H1 (cell line): Measurements from ENCODE around the gene PTPMT1. TPM values are rescaled to one million over a fixed set of nuclear protein-coding genes. Genes with fewer than 3 reads are reported as not detected.

Experiments used
- CTCF ChIA-PET: fragments of 300-600 bp; sonication (Branson Sonifier 250); formaldehyde crosslinking; loops from one replicate; lab custom pipeline; 2021; ENCODE audit not compliant: partially characterized antibody; lab: Charles Lee
- POLR2A ChIA-PET: fragments of 300-600 bp; sonication (Branson Sonifier 250); formaldehyde crosslinking; loops from one replicate; lab custom pipeline; 2021; ENCODE audit warnings: inconsistent platforms; ENCODE audit not compliant: partially characterized antibody; lab: Charles Lee
- DNase-seq, 2 experiments: peaks; one replicate each; pipeline versions ENCODE4 v3.0.0 to v3.0.0-alpha.2; 2010 to 2022; ENCODE audit warnings: low spot score in 2 of 2, low read depth in 1 of 2, mixed read lengths in 1 of 2
- FAIRE-seq: peaks from 2 replicates; lab custom pipeline; 2011; peaks lifted over from hg19 to GRCh38; lab: Jason Lieb, UNC
- H2AFZ ChIP-seq: 2 replicates; pipeline ENCODE4 v1.8.1; 2012; ENCODE audit warnings: low read length, inconsistent platforms
- H2AK5ac ChIP-seq: 2 replicates; pipeline ENCODE4 v1.6.1; 2013; ENCODE audit warnings: low read depth, low read length
- H2BK120ac ChIP-seq: replicated peaks from 2 replicates; pipeline ENCODE3; 2013; ENCODE audit warnings: low read depth, low read length, inconsistent platforms
- H2BK12ac ChIP-seq: 2 replicates; pipeline ENCODE4 v1.6.1; 2013; ENCODE audit warnings: low read depth, low read length
- H2BK15ac ChIP-seq: 2 replicates; pipeline ENCODE4 v1.6.1; 2013; ENCODE audit warnings: low read length
- H2BK20ac ChIP-seq: 2 replicates; pipeline ENCODE4 v1.6.1; 2013; ENCODE audit warnings: low read length
- H2BK5ac ChIP-seq: 2 replicates; pipeline ENCODE4 v1.6.1; 2013; ENCODE audit warnings: low read depth, low read length
- H3K14ac ChIP-seq: 2 replicates; pipeline ENCODE4 v1.6.1; 2013; ENCODE audit warnings: inconsistent platforms; ENCODE audit not compliant: insufficient read length
- H3K18ac ChIP-seq: 2 replicates; pipeline ENCODE4 v1.6.1; 2013; ENCODE audit warnings: low read length; ENCODE audit errors: extremely low read depth
- H3K23ac ChIP-seq: 2 replicates; pipeline ENCODE4 v1.6.1; 2013; ENCODE audit warnings: inconsistent platforms; ENCODE audit not compliant: insufficient read length
- H3K23me2 ChIP-seq: 2 replicates; pipeline ENCODE4 v1.6.1; 2013; ENCODE audit warnings: low read depth, low read length
- H3K27ac ChIP-seq: 2 replicates; pipeline ENCODE4 v1.6.1; 2011; ENCODE audit warnings: low read depth, low read length, inconsistent platforms
- H3K27me3 ChIP-seq, 4 experiments: replicated peaks in 1 of 4; 1 replicate in 1 of 4; 2 replicates in 3 of 4; pipeline versions ENCODE4 v1.6.1 to v1.8.1; 2011 to 2013; ENCODE audit warnings: low read length in 3 of 4, mild to moderate bottlenecking in 3 of 4, inconsistent platforms in 2 of 4, mixed read lengths in 2 of 4, moderate library complexity in 1 of 4; ENCODE audit not compliant: control insufficient read depth in 3 of 4, insufficient read depth in 3 of 4; ENCODE audit errors: extremely low read depth in 1 of 4
- H3K36me3 ChIP-seq, 4 experiments: 2 replicates each; pipeline versions ENCODE4 v1.6.1 to v1.8.1; 2011 to 2013; ENCODE audit warnings: mild to moderate bottlenecking in 4 of 4, low read length in 3 of 4, moderate library complexity in 2 of 4, control low read depth in 1 of 4, inconsistent platforms in 1 of 4; ENCODE audit not compliant: insufficient read depth in 4 of 4, control insufficient read depth in 2 of 4
- H3K4ac ChIP-seq: replicated peaks from 2 replicates; pipeline ENCODE3; 2013; ENCODE audit warnings: low read length, low read depth, mixed read lengths, inconsistent platforms; ENCODE audit not compliant: insufficient read length
- H3K4me1 ChIP-seq, 4 experiments: replicated peaks in 1 of 4; 1 replicate in 1 of 4; 2 replicates in 3 of 4; pipeline versions ENCODE4 v1.6.1 to v1.8.1; 2011 to 2013; ENCODE audit warnings: low read length in 3 of 4, inconsistent platforms in 2 of 4, mixed read lengths in 1 of 4; ENCODE audit not compliant: insufficient read depth in 4 of 4, control insufficient read depth in 3 of 4
- H3K4me2 ChIP-seq, 2 experiments: 2 replicates each; pipeline versions ENCODE4 v1.6.1 to v1.8.1; 2011 to 2013; ENCODE audit warnings: low read depth in 2 of 2, low read length in 2 of 2, control low read depth in 1 of 2, inconsistent platforms in 1 of 2, mild to moderate bottlenecking in 1 of 2; ENCODE audit not compliant: insufficient read depth in 1 of 2
- H3K4me3 ChIP-seq, 4 experiments: fragments of 200-600, 300-600 bp in 1 of 4; sonication (generic), shearing (Covaris generic), sonication (Bioruptor Twin) in 1 of 4; 2 replicates each; pipeline versions ENCODE4 v1.5.1 to v1.8.1; 2011 to 2016; ENCODE audit warnings: low read length in 4 of 4, low read depth in 3 of 4, control low read depth in 2 of 4, inconsistent platforms in 2 of 4, mild to moderate bottlenecking in 2 of 4, mixed read lengths in 1 of 4, moderate library complexity in 1 of 4; ENCODE audit not compliant: insufficient read depth in 2 of 4; ENCODE audit errors: extremely low read depth in 1 of 4
- H3K56ac ChIP-seq: replicated peaks from 2 replicates; pipeline ENCODE3; 2013; ENCODE audit warnings: low read depth, mild to moderate bottlenecking, mixed read lengths, low read length, inconsistent platforms; ENCODE audit not compliant: insufficient read length
- H3K79me1 ChIP-seq: 2 replicates; pipeline ENCODE4 v1.6.1; 2013; ENCODE audit warnings: low read depth, low read length, control low read depth
- H3K79me2 ChIP-seq, 2 experiments: 2 replicates each; pipeline versions ENCODE4 v1.6.1 to v1.8.1; 2012 to 2013; ENCODE audit warnings: low read length in 2 of 2, mild to moderate bottlenecking in 2 of 2, inconsistent platforms in 1 of 2; ENCODE audit not compliant: insufficient read depth in 2 of 2, control insufficient read depth in 1 of 2
- H3K9ac ChIP-seq, 4 experiments: replicated peaks in 1 of 4; 1 replicate in 1 of 4; 2 replicates in 3 of 4; pipeline versions ENCODE4 v1.6.1 to v1.8.1; 2011 to 2013; ENCODE audit warnings: low read depth in 3 of 4, low read length in 3 of 4, control low read depth in 2 of 4, mild to moderate bottlenecking in 2 of 4, moderate library complexity in 2 of 4, inconsistent platforms in 1 of 4; ENCODE audit errors: extremely low read depth in 1 of 4
- H3K9me3 ChIP-seq, 2 experiments: 2 replicates each; pipeline versions ENCODE4 v1.6.1 to v1.8.1; 2012 to 2013; ENCODE audit warnings: mild to moderate bottlenecking in 2 of 2, moderate library complexity in 2 of 2, control low read depth in 1 of 2, inconsistent platforms in 1 of 2, low read depth in 1 of 2, low read length in 1 of 2, mixed read lengths in 1 of 2; ENCODE audit not compliant: insufficient read depth in 2 of 2
- H4K20me1 ChIP-seq, 2 experiments: replicated peaks in 1 of 2; 2 replicates each; pipeline versions ENCODE3 to v1.8.1; 2011 to 2013; ENCODE audit warnings: inconsistent platforms in 2 of 2, low read length in 2 of 2, mild to moderate bottlenecking in 1 of 2; ENCODE audit not compliant: insufficient read depth in 2 of 2, control insufficient read depth in 1 of 2
- H4K5ac ChIP-seq: 2 replicates; pipeline ENCODE4 v1.6.1; 2013; ENCODE audit warnings: low read length, low read depth, mixed read lengths, inconsistent platforms; ENCODE audit not compliant: insufficient read length
- H4K8ac ChIP-seq: 2 replicates; pipeline ENCODE4 v1.8.0; 2013; ENCODE audit warnings: mild to moderate bottlenecking, moderate library complexity, low read length, inconsistent platforms; ENCODE audit not compliant: insufficient read depth; ENCODE audit errors: extremely low read depth
- H4K91ac ChIP-seq: replicated peaks from 2 replicates; pipeline ENCODE3; 2013; ENCODE audit warnings: low read length, mixed read lengths, inconsistent platforms; ENCODE audit not compliant: insufficient read length
- ASH2L ChIP-seq: fragments of 200-600, 300-600 bp; sonication (generic); IDR thresholded peaks from one replicate; pipeline ENCODE4 v1.7.1; 2017; ENCODE audit warnings: low read length
- BACH1 ChIP-seq: IDR thresholded peaks from 2 replicates; pipeline ENCODE4 v1.6.1; 2012; ENCODE audit warnings: low read length, improper control_type of control experiment
- BCL11A ChIP-seq, 2 experiments: IDR thresholded peaks; one replicate each; pipeline ENCODE4 v1.6.1; 2011; ENCODE audit warnings: low read depth in 2 of 2, low read length in 2 of 2, mild to moderate bottlenecking in 2 of 2
- CBX8 ChIP-seq: fragments of 300-800, 300-1000 bp; sonication (generic); IDR thresholded peaks from 2 replicates; pipeline ENCODE4 v1.7.1; 2016; ENCODE audit warnings: low read depth, low read length, borderline replicate concordance
- EP300 ChIP-seq, 2 experiments: IDR thresholded peaks; 1 replicate in 1 of 2; 2 replicates in 1 of 2; pipeline ENCODE4 v1.6.1; 2011 to 2012; ENCODE audit warnings: low read depth in 2 of 2, low read length in 2 of 2, mild to moderate bottlenecking in 2 of 2, borderline replicate concordance in 1 of 2, inconsistent platforms in 1 of 2, moderate library complexity in 1 of 2
- GABPA ChIP-seq: IDR thresholded peaks from 2 replicates; pipeline ENCODE4 v1.6.1; 2011; ENCODE audit warnings: mild to moderate bottlenecking, low read length, moderate library complexity, borderline replicate concordance; ENCODE audit not compliant: insufficient read depth
- GTF2F1 ChIP-seq: IDR thresholded peaks from 2 replicates; pipeline ENCODE4 v1.6.1; 2012; ENCODE audit warnings: low read depth, low read length, improper control_type of control experiment, borderline replicate concordance
- RFX5 ChIP-seq: IDR thresholded peaks from 2 replicates; pipeline ENCODE4 v1.6.1; 2011; ENCODE audit warnings: low read depth, low read length, improper control_type of control experiment, borderline replicate concordance
- SIRT6 ChIP-seq: IDR thresholded peaks from one replicate; pipeline ENCODE4 v1.7.1; 2012; ENCODE audit warnings: low read length, inconsistent platforms
- SP4 ChIP-seq: IDR thresholded peaks from 2 replicates; pipeline ENCODE4 v1.6.1; 2012; ENCODE audit warnings: low read length, inconsistent platforms
- ZNF274 ChIP-seq: IDR thresholded peaks from 2 replicates; pipeline ENCODE4 v1.7.0; 2012; ENCODE audit warnings: low read length, borderline replicate concordance; ENCODE audit errors: extremely low read depth
- WGBS, 2 experiments: shearing (Covaris generic) in 1 of 2; methylation state at CpG; one replicate each; pipeline versions ENCODE4 v1.1.6 to v1.1.7; 2013 to 2015; ENCODE audit warnings: low lambda C conversion rate in 2 of 2, mixed read lengths in 2 of 2, inconsistent platforms in 1 of 2, low coverage in 1 of 2, missing lambda C conversion rate in 1 of 2; ENCODE audit not compliant: insufficient replicate concordance in 2 of 2, insufficient coverage in 1 of 2, insufficient read length in 1 of 2; ENCODE audit errors: extremely low coverage in 1 of 2, missing lambda C conversion rate in 1 of 2; 5-methylcytosine and 5-hydroxymethylcytosine counted together
- polyA plus RNA-seq, 7 experiments: library from polyadenylated mRNA; depleted of rRNA in 3 of 7; stranded (reverse) in 5 of 7; unstranded in 2 of 7; fragments of >200 nt in 5 of 7; fragments of 200-250 nt in 2 of 7; gene quantifications; 1 replicate in 5 of 7; 2 replicates in 1 of 7; 4 replicates in 1 of 7; pipeline versions ENCODE4 v1.2.1 to v1.2.3, GENCODE V29; 2011 to 2013; ENCODE audit warnings: missing spikeins in 2 of 7, mixed read lengths in 2 of 7
- total RNA-seq: library from RNA; stranded (reverse); fragmentation: NEBNext Ultra II Directional; extraction: Animal tissue kit (Norgen Biotek cat#: 25700); gene quantifications from 2 replicates; pipeline ENCODE4 v1.2.1, GENCODE V29; 2021
- TF ChIP-seq, protein P1 (sequence below): IDR thresholded peaks from 2 replicates; pipeline ENCODE4 v1.6.1; 2012; ENCODE audit warnings: inconsistent platforms
- TF ChIP-seq, protein P2 (sequence below): IDR thresholded peaks from 2 replicates; pipeline ENCODE4 v1.6.1; 2011; ENCODE audit warnings: low read depth, mild to moderate bottlenecking, low read length; ENCODE audit not compliant: insufficient read depth

Gene PTPMT1
- total and polyA plus RNA-seq, 2 of the 8 experiments (the other 6 are each of a cell fraction or from before 2014, with no cell fraction given), result 44.8 to 105 TPM

DNA sequence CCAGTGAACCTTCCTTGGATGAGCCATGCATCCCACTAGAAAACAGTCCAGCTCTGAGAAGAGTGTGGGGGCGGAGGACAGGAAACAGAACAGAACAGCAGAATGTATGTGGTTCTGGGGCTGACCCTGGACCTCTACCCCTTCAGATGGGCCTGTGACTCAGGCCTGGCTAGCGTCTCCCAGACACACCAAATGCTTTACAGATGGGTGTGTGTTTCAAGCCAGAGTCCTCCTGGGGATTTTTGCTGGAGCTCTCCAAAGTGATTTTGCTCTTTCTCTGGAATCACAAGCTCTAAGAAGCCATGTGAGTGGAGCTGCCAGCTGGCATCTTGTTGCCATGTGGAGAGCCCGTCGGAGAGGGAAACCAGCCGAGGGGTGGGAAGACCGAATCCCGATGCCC is 42.0 kb downstream of the PTPMT1 start:
- H3K4ac ChIP-seq, result no peak overlapping the region
- H2BK12ac ChIP-seq, result no peak overlapping the region
- no peak overlapping the region for H2BK120ac ChIP-seq
- H3K9ac ChIP-seq, result no peak overlapping the region
- H3K56ac ChIP-seq, result no peak overlapping the region
- no peak overlapping the region for H4K91ac ChIP-seq
- no peaks in the 10 kb centered on the region; a peak in 1 of 7 replicates for H3K4me1 ChIP-seq
- H2BK15ac ChIP-seq, result no peak overlapping the region
- no peaks in the 10 kb centered on the region for H3K9me3 ChIP-seq
- H2AFZ ChIP-seq, result no peak overlapping the region
- ChIA-PET POLR2A (interaction anchor here (0.6 to 2.9 kb wide), 6 partner anchors 8 to 29 kb away, joined by 4 to 14 read pairs (median 5); partner anchors contain the start of gene FAM180B), CTCF (interaction anchor here (0.6 to 3.7 kb wide), 5 partner anchors 10 to 233 kb away, joined by 3 to 17 read pairs (median 5); no protein-coding TSS in a partner anchor)
- H3K4me3 ChIP-seq, result no peak overlapping the region
- no peak overlapping the region for H2AK5ac ChIP-seq
- no peaks in the 10 kb centered on the region for H3K23me2 ChIP-seq
- no peak for DNase-seq
- H3K23ac ChIP-seq, result no peak overlapping the region
- H4K5ac ChIP-seq, result no peak overlapping the region
- no peaks in the 10 kb centered on the region for H3K27me3 ChIP-seq
- H3K79me1 ChIP-seq, result no peaks in the 10 kb centered on the region
- H3K79me2 ChIP-seq, result no peaks in the 10 kb centered on the region
- H2BK5ac ChIP-seq, result no peak overlapping the region
- no peak overlapping the region for H3K18ac ChIP-seq
- no peak overlapping the region for H2BK20ac ChIP-seq
- no peaks in the 10 kb centered on the region; a peak in 1 of 8 replicates for H3K36me3 ChIP-seq
- WGBS, 2 experiments, result 92% methylated on average over 7 of the region's 7 CpGs; no CpG with 5 or more reads in 1 of the 2 experiments
- no peak for FAIRE-seq
- no peak overlapping the region for H3K27ac ChIP-seq
- H4K8ac ChIP-seq, result no peak overlapping the region
- no peak overlapping the region for H3K14ac ChIP-seq
- H3K4me2 ChIP-seq, result no peak overlapping the region
- no peaks in the 10 kb centered on the region for H4K20me1 ChIP-seq
- TF ChIP-seq EP300 (IDR thresholded peaks at IDR 0.05; ENCODE audit: borderline replicate concordance in 1 of 2, low read depth in 2 of 2, low read length in 2 of 2) (no peak), GABPA (no peak), BCL11A (IDR thresholded peaks at IDR 0.05; ENCODE audit: low read depth in 2 of 2, low read length in 2 of 2) (no peak), ZNF274 (no peak), SP4 (no peak), GTF2F1 (no peak), SIRT6 (no peak), BACH1 (no peak), CBX8 (no peak), ASH2L (no peak), RFX5 (no peak)
- TF ChIP-seq, protein P1, sequence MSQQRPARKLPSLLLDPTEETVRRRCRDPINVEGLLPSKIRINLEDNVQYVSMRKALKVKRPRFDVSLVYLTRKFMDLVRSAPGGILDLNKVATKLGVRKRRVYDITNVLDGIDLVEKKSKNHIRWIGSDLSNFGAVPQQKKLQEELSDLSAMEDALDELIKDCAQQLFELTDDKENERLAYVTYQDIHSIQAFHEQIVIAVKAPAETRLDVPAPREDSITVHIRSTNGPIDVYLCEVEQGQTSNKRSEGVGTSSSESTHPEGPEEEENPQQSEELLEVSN, result no peak
- TF ChIP-seq, protein P2, sequence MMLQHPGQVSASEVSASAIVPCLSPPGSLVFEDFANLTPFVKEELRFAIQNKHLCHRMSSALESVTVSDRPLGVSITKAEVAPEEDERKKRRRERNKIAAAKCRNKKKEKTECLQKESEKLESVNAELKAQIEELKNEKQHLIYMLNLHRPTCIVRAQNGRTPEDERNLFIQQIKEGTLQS, result no peak
